ENCODE data around the gene TNFAIP8L1.
"Not testable (repeated sequence)": the region's sequence is repeated elsewhere in the genome, so short reads cannot be mapped to it uniquely, and the experiment has no call there.

Gene TNFAIP8L1

GRCh38 chr19:4678881-4679790 lies 39.8 kb downstream of the TNFAIP8L1 start:
- DNase-seq (ENCODE audit: low read depth, low spot score) = no peak

DNA sequence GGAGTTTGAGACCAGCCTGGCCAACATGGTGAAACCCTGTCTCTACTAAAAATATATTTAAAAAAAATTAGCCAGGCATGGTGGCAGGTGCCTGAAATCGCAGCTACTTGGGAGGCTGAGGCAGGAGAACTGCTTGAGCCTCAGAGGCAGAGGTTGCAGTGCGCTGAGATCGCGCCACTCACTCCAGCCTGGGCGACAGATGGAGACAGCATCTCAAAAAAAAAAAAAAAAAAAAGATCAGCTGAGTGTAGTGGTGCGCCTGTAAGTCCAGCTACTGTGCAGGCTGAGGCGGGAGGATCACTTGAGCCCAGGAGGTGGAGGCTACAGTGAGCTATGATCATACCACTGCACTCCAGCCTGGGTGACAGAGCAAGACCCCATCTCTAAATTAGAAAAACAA lies 40.7 kb downstream of the TNFAIP8L1 start:
- not testable (repeated sequence) for DNase-seq (ENCODE audit: low read depth, low spot score)

- no peak for DNase-seq (ENCODE audit: low read depth, low spot score)
These were observed 43.3 kb downstream of the TNFAIP8L1 start for GRCh38 chr19:4682417-4683200.

DNA sequence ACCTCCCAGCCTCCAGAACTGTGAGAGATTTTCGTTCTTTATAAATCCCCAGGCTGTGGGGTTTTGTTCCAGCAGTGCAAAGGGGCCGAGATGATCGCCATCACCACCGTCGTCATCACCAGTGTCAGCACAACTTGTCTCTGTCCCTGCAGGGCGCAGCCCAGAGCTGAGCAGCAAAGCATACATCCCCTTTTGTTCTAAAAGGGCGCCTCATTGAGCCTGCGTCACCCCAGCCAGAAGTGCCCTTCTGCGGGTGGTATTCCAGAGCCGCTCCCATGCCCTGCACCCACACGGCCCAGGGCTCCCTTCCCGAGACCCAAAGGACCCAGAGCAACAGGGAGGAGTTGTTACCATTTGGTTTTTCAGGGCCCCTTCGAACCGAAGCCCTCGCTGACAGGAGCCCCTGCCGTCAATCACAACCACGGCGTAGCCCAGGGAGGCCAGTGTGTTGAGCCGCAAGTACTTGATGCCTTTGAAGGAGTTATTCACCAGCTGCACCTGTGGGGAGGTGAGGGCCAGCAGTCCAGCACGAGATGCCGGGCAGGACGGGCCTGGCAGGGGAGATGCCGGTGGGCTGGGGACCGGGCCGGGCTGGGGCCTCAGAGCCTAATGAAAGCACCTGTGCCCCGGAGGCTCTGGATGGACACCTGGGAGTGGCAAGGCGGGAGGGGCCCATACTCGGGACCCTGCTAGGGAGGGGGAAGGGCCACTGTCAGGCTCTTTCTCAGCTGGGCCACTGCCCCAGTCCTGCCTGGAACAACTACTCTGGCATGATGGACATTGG lies 45.2 kb downstream of the TNFAIP8L1 start:
- no peak for DNase-seq (ENCODE audit: low read depth, low spot score)

- no peak for DNase-seq (ENCODE audit: low read depth, low spot score)
These were observed 47.4 kb downstream of the TNFAIP8L1 start for GRCh38 chr19:4686700-4687099.

DNA sequence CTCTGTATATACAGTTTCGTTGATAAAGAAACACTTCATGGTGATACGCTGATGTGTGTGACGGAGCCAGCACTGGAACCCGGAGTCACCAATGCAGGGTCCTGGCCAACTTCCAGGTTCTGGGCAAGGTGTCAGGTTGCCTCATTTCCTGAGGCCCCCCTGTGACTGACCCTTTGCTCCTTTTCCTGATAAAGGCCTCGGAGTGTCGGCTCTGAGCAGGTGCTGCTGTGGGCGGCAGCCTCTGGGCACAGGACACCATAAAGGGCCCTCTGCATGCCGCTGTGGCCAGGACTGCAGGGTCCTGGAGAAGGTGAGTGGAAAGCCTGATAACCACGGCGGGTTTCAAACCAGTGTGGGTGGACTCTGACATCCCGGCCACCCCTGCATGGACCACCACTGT lies 48.1 kb downstream of the TNFAIP8L1 start:
- no peak for DNase-seq (ENCODE audit: low read depth, low spot score)

GRCh38 chr19:4688587-4688986 lies 49.3 kb downstream of the TNFAIP8L1 start:
- DNase-seq (ENCODE audit: low read depth, low spot score) = no peak

- DNase-seq (ENCODE audit: low read depth, low spot score) = no peak
These were observed 50.1 kb downstream of the TNFAIP8L1 start for GRCh38 chr19:4689403-4689802.

GRCh38 chr19:4690361-4690760 lies 51.0 kb downstream of the TNFAIP8L1 start:
- DNase-seq (ENCODE audit: low read depth, low spot score) = no peak

DNA sequence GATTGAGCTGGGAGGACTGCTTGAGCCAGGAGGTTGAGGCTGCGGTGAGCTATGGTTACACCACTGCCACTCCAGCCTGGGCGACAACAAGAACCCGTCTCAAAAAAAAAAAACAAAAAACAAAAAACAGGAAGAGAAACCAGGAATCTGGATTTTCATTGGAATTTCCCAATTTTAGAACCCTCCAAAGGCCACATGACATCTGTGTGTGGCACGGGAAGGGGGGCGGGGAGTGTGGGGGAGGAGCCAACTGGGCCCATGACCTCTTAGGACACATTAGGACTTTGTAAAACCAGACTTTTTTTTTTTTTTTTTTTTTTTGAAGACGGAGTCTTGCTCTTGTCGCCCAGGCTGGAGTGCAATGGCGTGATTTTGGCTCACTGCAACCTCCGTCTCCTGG lies 52.1 kb downstream of the TNFAIP8L1 start:
- DNase-seq (ENCODE audit: low read depth, low spot score) = no peak

GRCh38 chr19:4692251-4693077 lies 53.1 kb downstream of the TNFAIP8L1 start:
- DNase-seq (ENCODE audit: low read depth, low spot score) = no peak

GRCh38 chr19:4693078-4693350 lies 53.7 kb downstream of the TNFAIP8L1 start:
- no peak for DNase-seq (ENCODE audit: low read depth, low spot score)

- no peak for DNase-seq (ENCODE audit: low read depth, low spot score)
These were observed 54.3 kb downstream of the TNFAIP8L1 start for GRCh38 chr19:4693471-4694121.

DNA sequence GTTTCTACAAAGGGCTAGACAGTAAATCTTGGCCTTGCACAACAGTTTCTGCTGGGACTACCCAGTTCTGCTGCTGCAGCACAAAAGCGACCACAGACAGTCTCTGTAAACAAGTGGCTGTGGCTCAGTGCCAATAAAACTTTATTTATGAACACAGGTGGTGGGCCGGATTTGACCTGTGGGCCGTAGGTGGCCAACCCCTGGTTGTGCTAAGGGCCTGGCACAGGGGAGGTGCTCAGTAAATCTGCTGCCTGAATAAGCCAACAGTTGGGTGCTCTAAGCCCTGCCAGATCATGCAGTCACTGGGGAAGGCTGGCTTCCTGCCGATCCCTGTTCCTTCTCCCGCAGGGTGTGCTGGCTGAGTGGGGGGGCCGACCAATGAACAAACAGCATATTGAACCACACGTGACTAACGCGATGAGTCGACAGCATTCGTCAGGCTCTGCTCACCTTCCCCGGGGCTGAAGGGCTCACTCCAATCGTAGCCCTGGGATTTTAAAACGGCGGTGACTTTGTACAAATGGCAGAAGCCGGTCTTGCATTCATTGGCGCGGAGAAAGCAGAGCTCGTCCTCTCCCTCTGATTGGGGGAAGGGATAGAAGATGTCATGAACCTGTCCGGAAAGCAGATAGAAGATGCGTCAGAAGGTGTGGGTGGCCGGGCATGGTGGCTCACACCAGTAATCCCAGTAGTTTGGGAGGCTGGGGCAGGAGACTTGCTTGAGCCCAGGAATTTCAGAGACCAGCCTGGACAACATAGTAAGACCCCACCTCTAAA lies 55.1 kb downstream of the TNFAIP8L1 start:
- DNase-seq (ENCODE audit: low read depth, low spot score) = no peak

GRCh38 chr19:4695224-4695731 lies 56.0 kb downstream of the TNFAIP8L1 start:
- DNase-seq (ENCODE audit: low read depth, low spot score) = no peak

GRCh38 chr19:4697304-4697703 lies 58.0 kb downstream of the TNFAIP8L1 start:
- DNase-seq (ENCODE audit: low read depth, low spot score) = no peak

DNA sequence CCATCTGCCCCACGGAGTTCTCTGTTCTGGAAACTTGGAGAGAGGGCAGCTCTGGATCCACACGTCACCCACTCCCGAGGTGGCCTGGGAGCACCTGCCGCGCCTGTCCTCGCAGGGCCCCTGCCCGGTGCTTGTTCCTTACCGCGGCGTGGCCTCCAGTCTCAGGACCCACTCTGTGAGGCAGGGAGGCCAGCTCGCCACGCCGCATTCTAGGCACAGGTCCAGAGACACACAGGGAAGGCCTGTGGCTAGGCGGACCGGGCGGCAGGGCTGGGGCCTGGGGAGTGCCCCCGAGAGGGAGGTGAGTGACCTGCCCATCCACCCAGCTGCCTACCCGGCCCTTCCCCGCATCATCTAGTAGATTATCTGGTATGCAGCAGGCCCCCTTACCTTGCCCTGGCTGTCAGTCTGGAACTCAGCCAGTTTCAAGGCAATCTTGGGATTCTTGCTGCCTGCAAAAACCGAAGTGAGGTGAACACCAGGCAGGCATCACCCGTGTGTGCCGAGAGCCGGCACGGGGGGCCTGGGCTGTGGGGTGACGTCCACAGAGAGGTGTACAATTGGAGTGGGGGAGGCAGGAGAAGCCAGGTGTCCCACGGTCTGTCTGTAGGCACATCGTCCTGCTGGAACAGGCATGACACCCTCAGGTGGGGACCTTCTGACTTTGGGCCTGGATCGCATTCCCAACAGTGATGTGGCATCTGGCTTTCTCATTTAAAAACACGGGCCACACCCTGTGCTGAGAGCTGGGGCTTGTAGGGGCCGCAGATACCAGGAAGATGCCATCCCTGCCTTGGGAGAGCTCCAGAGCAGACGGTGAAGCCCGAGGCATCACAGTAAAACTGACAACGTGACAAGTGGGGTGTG lies 60.7 kb downstream of the TNFAIP8L1 start:
- no peak for DNase-seq (ENCODE audit: low read depth, low spot score)

GRCh38 chr19:4700693-4700970 lies 61.3 kb downstream of the TNFAIP8L1 start:
- no peak for DNase-seq (ENCODE audit: low read depth, low spot score)

DNA sequence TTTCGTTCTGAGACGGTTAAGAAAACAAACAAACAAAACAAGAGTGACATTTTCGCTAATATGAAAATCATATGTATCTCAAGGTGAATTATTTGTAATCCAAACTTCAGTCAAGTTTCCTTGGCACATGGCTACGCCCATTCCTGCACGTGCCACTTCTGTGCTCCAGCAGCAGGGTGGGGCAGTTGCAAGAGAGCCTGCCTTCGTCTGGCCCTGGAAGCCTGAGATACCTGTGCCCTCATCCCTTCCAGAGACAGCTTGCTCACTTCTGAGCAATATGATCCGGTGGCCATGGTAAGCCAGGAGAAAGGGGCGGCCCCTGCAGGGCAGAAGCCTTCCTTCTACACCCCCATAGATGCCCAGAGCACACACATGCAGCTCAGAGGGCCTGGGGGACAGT lies 62.2 kb downstream of the TNFAIP8L1 start:
- no peak for DNase-seq (ENCODE audit: low read depth, low spot score)

Data from activated CD4-positive, CD25-positive, alpha-beta regulatory T cell treated with anti-CD3 and anti-CD28 coated beads, Interleukin-2, amount 50 U/mL, for 16 hours (primary cell).